Mucosa of rectum (tissue), 2 donors: ENCODE data around the gene MBNL2.

Experiments used
- H3K27ac ChIP-seq, 2 donors: one replicate each; pipeline ENCODE4 v1.7.0; 2013; ENCODE audit warnings: inconsistent platforms in 2 of 2, low read depth in 2 of 2, low read length in 2 of 2
- H3K27me3 ChIP-seq, 2 donors: one replicate each; pipeline ENCODE4 v1.7.0; 2013; ENCODE audit warnings: low read length in 2 of 2; ENCODE audit not compliant: control insufficient read depth in 2 of 2, insufficient read depth in 2 of 2
- H3K36me3 ChIP-seq, 2 donors: one replicate each; pipeline ENCODE4 v1.7.0; 2013; ENCODE audit warnings: low read length in 2 of 2; ENCODE audit not compliant: control insufficient read depth in 2 of 2, insufficient read depth in 2 of 2
- H3K4me1 ChIP-seq, 2 donors: one replicate each; pipeline ENCODE4 v1.7.0; 2013; ENCODE audit warnings: low read length in 2 of 2, mild to moderate bottlenecking in 1 of 2; ENCODE audit not compliant: control insufficient read depth in 2 of 2, insufficient read depth in 2 of 2
- H3K4me3 ChIP-seq, 2 donors: one replicate each; pipeline ENCODE4 v1.7.0; 2013; ENCODE audit warnings: low read length in 2 of 2
- H3K9ac ChIP-seq, 2 donors: one replicate each; pipeline ENCODE4 v1.7.0; 2013; ENCODE audit warnings: low read length in 2 of 2, low read depth in 1 of 2, mild to moderate bottlenecking in 1 of 2
- H3K9me3 ChIP-seq, 2 donors: one replicate each; pipeline ENCODE4 v1.7.0; 2013; ENCODE audit warnings: low read length in 2 of 2; ENCODE audit not compliant: control insufficient read depth in 2 of 2
- donor health status: healthy.
- donor health status: Normal muscosa, but diverticular disease.

Gene MBNL2

GRCh38 chr13:97339988-97340749 is 118.0 kb downstream of the MBNL2 start:
- H3K27ac ChIP-seq: peak overlapping the region in 1 of 2 donors; percentile 33
- no peak overlapping the region for H3K4me3 ChIP-seq
- peaks cover 15 to 25% of the 10 kb centered on the region in 2 donors for H3K36me3 ChIP-seq
- no peak overlapping the region for H3K9ac ChIP-seq
- peaks cover 0 to 4% of the 10 kb centered on the region in 2 donors for H3K4me1 ChIP-seq
- no peaks in the 10 kb centered on the region for H3K9me3 ChIP-seq
- no peaks in the 10 kb centered on the region for H3K27me3 ChIP-seq

GRCh38 chr13:97341135-97341534 is 119.0 kb downstream of the MBNL2 start:
- Histone ChIP-seq H3K36me3 (peaks cover 13 to 21% of the 10 kb centered on the region in 2 donors), H3K9me3 (no peaks in the 10 kb centered on the region), H3K27ac (no peak overlapping the region), H3K4me3 (no peak overlapping the region), H3K27me3 (no peaks in the 10 kb centered on the region), H3K4me1 (peaks cover 0 to 4% of the 10 kb centered on the region in 2 donors), H3K9ac (no peak overlapping the region)

- Histone ChIP-seq H3K36me3 (peaks cover 18 to 20% of the 10 kb centered on the region in 2 donors), H3K9ac (no peak overlapping the region), H3K4me3 (no peak overlapping the region), H3K4me1 (peaks cover 0 to 4% of the 10 kb centered on the region in 2 donors), H3K27ac (no peak overlapping the region), H3K9me3 (no peaks in the 10 kb centered on the region), H3K27me3 (no peaks in the 10 kb centered on the region)
These were observed 120.0 kb downstream of the MBNL2 start for GRCh38 chr13:97342136-97342535.

- Histone ChIP-seq H3K36me3 (peaks cover 24 to 25% of the 10 kb centered on the region in 2 donors), H3K9ac (no peak overlapping the region), H3K4me1 (peaks cover 0 to 4% of the 10 kb centered on the region in 2 donors), H3K4me3 (no peak overlapping the region), H3K27ac (peak overlapping the region in 1 of 2 donors; percentile 9), H3K9me3 (no peaks in the 10 kb centered on the region), H3K27me3 (no peaks in the 10 kb centered on the region)
These were observed 120.8 kb downstream of the MBNL2 start for GRCh38 chr13:97342936-97343335.

- no peak overlapping the region for H3K4me3 ChIP-seq
- no peak overlapping the region for H3K9ac ChIP-seq
- no peak overlapping the region for H3K27ac ChIP-seq
- H3K9me3 ChIP-seq: no peaks in the 10 kb centered on the region
- H3K27me3 ChIP-seq: no peaks in the 10 kb centered on the region
- H3K4me1 ChIP-seq: no peaks in the 10 kb centered on the region
- peaks cover 26 to 27% of the 10 kb centered on the region in 2 donors for H3K36me3 ChIP-seq
These were observed 122.4 kb downstream of the MBNL2 start for GRCh38 chr13:97344265-97345175.

GRCh38 chr13:97346097-97346496 is 124.0 kb downstream of the MBNL2 start:
- Histone ChIP-seq H3K9ac (no peak overlapping the region), H3K9me3 (no peaks in the 10 kb centered on the region), H3K27ac (no peak overlapping the region), H3K36me3 (peaks cover 32 to 34% of the 10 kb centered on the region in 2 donors), H3K4me1 (no peaks in the 10 kb centered on the region), H3K4me3 (no peak overlapping the region), H3K27me3 (no peaks in the 10 kb centered on the region)

- Histone ChIP-seq H3K9me3 (no peaks in the 10 kb centered on the region), H3K4me3 (no peak overlapping the region), H3K4me1 (no peaks in the 10 kb centered on the region), H3K9ac (no peak overlapping the region), H3K27ac (no peak overlapping the region), H3K27me3 (no peaks in the 10 kb centered on the region), H3K36me3 (peaks cover 32 to 38% of the 10 kb centered on the region in 2 donors)
These were observed 124.6 kb downstream of the MBNL2 start for GRCh38 chr13:97346561-97347254.

- H3K27ac ChIP-seq: no peak overlapping the region
- H3K9me3 ChIP-seq: no peaks in the 10 kb centered on the region
- no peak overlapping the region for H3K9ac ChIP-seq
- no peaks in the 10 kb centered on the region for H3K4me1 ChIP-seq
- H3K4me3 ChIP-seq: no peak overlapping the region
- H3K36me3 ChIP-seq: peaks cover 34 to 38% of the 10 kb centered on the region in 2 donors
- H3K27me3 ChIP-seq: no peaks in the 10 kb centered on the region
These were observed 125.3 kb downstream of the MBNL2 start for GRCh38 chr13:97347255-97347932.

GRCh38 chr13:97348569-97349100 is 126.5 kb downstream of the MBNL2 start:
- Histone ChIP-seq H3K36me3 (peaks cover 34 to 38% of the 10 kb centered on the region in 2 donors), H3K9me3 (no peaks in the 10 kb centered on the region), H3K27me3 (no peaks in the 10 kb centered on the region), H3K9ac (no peak overlapping the region), H3K27ac (no peak overlapping the region), H3K4me3 (no peak overlapping the region), H3K4me1 (no peaks in the 10 kb centered on the region)
